GM19099 (cell line): ENCODE data around the gene POLR3E.
A peak's percentile ranks its signal among the peaks of the same experiment; 100 is the strongest.

ENCODE experiments used
- POLR2A ChIP-seq: IDR thresholded peaks from 3 replicates; pipeline ENCODE4 v1.6.1; 2011; ENCODE audit warnings: low read depth; ENCODE audit not compliant: insufficient read length; ENCODE audit errors: extremely low read depth

Gene POLR3E

DNA sequence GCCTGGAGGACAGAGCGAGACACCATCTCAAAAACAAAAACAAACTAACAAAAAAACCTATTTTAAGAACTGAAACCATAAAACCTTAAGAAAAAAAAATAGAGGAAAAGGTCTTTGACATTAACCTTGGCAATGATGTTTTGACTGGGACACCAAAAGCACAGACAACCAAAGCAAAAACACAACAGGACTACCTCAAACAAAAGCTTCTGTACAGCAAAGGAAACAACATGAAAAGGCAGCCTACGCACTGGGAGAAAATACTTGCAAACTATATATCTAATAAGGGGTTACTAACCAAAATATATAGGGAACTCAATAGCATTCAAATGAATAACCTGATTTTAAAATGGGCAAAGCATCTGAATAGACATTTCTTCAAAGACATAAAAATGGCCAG, 44.9 kb downstream of the POLR3E start:
- no peak for TF ChIP-seq POLR2A

- no peak for TF ChIP-seq POLR2A
Measured at GRCh38 chr16:22346483-22346882, 49.3 kb downstream of the POLR3E start.

DNA sequence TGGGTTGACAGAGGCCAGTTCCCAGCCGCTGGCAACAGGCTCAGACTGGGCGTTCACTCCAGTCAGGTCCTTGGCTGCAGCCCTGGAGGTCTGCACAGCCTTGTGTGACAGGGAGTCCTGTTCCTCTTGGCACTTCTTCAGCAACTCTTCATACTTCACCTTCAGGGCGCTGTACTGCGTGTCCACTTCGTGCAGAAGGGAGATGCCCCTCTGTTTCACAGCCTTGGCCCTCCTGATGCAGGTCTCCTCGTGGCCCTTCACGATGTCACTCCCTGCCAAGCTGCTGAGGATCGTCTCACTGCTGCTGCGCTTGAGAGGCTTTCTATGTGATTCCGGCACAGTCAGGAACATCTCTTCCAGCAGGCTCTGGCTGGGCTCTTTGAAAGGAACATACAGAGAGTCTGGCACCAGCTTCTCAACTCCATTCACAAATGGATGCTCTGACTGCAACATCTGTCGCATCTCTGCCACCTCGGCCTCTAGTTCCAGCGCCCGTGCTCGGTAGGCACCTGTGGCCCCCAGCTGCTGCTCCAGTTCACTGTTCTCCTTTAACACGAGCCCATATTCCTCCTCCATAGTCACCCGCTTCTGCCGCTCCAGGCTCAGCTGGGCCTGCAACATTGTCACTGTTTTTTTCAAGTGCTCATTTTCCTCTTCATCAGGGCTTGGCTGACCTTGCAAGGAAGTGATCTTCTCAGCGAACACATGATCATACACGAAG, 50.1 kb downstream of the POLR3E start:
- TF ChIP-seq POLR2A: no peak

DNA sequence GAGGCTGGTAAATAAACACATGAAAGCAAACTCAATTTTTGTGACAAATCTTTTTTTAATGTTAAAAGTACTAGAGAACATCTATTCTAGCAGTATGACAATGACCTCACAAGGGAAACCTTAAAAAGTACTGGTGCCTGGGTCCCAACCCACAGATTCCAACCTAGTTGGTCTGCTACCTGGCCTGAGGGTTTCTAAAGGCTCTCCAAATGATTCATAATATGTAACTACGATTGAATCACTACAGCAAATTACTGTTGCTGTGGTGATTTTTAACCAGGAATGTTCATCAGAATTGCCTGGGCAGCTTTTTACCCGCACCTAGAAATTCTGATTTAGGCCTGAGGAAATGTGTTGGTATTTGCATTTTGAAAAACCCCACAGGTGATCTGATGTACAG, 51.1 kb downstream of the POLR3E start:
- no peak for TF ChIP-seq POLR2A

DNA sequence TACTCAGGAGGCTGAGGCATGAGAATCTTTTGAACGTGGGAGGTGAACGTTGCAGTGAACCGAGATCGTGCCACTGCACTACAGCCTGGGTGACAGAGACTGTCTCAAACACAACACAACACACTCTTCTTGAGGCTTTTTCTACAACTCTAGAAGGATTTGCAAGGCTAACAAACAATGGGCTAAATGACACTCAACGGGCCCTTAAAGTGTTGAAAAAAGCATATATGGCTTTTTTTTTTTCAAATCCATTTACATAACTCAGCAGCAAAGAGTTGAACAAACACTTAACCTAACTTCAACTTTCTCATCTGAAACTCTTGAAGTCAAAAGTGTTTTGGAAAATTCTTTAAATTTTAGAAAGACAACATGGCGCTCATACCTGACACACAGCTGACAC, 54.9 kb downstream of the POLR3E start:
- TF ChIP-seq POLR2A: no peak

- TF ChIP-seq POLR2A: no peak
Measured at GRCh38 chr16:22352723-22353122, 55.5 kb downstream of the POLR3E start.

DNA sequence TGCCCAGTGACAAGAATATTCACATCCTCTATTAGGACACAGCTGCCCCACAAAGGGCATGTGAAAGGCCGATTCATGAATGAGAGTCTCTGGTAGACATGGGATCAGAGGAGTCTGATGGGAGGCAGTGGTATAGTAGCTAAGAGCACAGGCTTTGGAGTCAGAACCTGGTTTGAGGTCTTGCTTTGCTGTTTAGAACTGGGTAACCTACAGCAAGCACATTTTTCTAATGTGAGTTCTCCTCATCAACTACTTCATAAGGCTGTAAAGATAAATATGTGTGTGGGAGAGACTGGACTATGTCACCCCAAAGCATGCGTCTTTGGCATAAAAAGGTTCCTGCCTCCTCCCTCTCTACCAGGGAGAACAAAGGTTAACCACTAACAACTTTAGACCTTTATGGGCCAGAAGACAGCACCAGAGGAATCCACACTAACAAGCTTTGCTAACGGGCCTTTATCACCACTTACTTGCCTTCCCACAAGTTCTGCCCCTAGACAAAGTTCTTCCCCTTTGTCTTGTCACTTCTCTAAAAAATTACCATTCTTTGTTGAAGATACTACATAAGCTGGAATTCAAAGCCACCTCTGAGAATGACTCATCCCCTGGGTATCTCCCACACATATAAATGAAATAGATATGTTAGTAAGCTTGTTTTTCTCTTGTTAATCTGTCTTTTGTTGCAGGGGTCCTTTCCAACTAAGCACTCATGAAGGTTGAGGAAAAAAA, 56.1 kb downstream of the POLR3E start:
- no peak for TF ChIP-seq POLR2A

DNA sequence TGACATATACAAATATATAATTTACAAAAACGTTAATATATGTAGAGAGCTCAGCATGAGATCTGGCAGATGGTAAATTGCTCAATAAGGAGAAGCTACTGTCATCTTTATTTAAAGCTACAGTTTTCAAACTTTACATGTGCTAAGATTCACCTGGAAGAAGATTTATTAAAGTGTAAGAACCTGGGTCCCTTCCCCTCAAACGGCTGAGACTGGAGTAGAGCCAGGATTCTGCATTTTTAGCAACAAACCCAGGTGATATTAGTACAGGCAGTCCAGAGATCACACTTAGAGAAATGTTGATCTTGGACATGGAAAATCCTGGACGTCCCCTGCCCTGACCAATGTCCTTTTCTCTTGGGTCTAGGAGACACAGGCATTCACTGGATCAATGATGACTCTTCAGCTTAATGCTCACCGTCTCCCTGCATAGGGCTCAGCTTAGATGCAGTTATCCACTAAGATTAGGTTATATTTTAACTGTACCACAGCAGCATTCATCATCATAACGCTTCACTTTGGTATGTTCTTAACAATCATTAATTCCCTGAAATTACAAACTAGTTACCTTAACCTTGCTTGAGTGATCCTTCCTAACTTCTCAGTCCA, 56.8 kb downstream of the POLR3E start:
- TF ChIP-seq POLR2A: no peak

DNA sequence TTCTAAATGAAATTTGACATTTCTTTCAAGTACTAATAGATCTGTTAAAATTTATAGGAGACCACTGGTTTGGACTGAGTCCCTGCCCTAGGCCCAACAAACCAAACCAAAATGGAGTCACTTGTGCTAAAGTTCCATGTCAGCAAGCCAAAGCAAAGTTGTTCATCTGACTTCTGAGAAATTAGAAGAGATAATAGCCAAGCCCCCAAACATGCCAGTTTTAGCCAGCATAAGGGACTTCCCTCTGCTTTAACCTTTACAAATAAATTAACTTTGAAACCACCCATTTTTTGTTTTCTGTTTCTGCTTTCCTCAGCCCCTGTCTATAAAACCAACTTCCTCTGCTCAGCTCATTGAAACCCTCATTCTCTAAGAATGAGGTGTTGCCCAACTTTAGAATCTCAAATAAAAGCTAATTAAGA, 58.3 kb downstream of the POLR3E start:
- peak; percentile 30 for TF ChIP-seq POLR2A

DNA sequence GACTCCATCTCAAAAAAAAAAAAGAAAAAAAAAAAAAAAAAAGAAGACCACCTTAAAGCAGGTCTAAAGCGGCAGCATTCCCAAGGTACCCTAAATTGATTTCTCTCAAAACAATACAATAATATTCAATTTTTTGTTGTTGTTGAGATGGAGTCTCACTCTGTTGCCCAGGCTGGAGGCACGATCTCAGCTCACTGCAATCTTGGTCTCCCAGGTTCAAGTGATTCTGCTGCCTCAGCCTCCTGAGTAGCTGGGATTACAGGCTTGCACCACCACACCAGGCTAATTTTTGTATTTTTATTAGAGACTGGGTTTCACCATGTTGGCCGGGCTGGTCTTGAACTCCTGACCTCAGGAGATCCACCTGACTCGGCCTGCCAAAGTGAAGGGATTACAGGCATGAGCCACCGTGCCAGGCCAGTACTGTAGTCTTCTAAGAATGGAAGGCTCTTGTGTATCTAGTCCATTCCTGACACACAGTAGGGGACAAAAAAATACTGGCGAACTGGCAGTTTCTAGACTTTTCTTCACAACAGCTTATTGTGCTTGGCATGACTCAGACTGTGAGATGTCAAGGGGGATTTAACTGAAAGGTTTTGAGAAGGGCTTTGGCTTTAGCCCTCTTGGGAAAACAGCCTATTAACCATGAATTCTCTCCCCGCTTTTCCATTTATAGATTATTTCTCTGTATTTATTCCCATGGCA, 59.9 kb downstream of the POLR3E start:
- no peak for TF ChIP-seq POLR2A

- TF ChIP-seq POLR2A: no peak
Measured at GRCh38 chr16:22357635-22357971, 60.4 kb downstream of the POLR3E start.

DNA sequence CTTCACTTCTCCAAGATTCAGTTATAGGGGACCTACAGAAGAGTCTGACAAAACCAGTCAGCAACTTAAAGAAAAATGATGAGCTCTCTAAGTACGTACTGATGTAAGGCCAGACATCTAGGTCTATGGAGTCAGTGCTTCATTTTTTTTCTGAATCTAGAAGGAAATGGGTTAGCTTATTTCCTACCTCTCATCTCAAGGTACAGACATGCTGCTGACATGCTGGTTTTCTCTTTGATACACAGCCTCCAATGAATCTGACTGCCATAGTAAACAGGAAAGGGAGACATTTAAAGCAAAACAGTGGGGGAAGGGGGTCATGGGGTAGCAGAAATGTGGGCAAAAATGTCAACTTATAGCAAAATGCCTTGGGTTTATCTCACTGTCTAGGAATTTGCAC, 60.8 kb downstream of the POLR3E start:
- TF ChIP-seq POLR2A: no peak

DNA sequence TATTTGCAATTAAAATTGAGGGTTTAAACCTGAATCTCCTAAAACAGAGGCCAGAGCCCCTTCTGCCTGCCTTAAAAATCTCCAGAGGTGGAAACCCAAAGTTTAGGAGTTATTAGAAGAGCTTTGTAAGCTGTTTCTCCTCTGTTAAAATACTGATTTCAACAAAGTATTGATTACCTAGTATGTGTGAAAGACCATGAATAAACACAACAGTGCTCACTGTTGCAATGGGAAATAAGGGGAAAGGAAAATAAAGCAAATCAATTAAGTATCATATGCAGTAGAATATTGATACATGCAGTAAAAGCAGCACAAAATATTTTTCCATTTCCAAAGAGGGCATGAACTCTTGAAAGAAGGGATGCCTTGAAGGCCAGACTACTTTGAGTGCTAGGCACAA, 62.5 kb downstream of the POLR3E start:
- TF ChIP-seq POLR2A: no peak

GRCh38 chr16:22360963-22361659, 63.9 kb downstream of the POLR3E start:
- TF ChIP-seq POLR2A: no peak

GRCh38 chr16:22364241-22364640, 67.0 kb downstream of the POLR3E start:
- TF ChIP-seq POLR2A: no peak
